ENCODE data around the gene FNDC3B.
"Not testable (repeated sequence)": the region's sequence is repeated elsewhere in the genome, so short reads cannot be mapped to it uniquely, and the experiment has no call there.

Gene FNDC3B

DNA sequence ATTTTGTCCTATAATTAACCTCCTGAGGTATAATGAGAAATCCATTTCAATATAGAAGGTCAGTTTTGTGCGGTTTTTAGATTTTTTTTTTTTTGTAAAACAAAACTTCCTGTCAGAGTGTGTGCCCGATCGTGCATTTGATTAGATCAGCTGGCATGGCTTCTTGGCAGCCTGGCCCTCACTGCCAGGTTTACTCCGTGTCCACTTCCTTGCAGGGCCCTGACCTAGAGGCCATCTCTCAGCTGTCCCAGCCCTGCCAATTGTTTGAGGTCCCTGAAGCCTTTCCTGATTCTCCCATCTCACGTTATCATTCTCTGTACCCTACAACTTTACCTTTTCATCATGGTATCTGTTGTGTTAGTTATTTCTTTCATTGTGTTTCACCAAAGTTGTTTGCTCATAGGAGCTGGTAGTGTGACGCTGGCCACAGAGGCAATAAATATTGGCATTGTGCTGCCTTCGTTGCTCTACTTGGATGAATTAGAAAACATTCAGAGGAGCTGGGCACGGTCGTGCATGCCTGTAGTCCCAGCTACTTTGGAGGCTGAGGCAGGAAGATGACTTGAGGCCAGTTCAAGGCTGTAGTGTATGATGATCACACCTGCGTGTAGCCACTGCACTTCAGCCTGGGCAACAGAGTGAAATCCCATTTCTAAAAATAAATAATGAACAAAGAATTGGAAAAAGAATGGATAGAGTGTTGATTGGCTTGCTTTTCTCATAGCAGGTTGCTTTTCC, 206.9 kb downstream of the FNDC3B start:
- no peak for DNase-seq

DNA sequence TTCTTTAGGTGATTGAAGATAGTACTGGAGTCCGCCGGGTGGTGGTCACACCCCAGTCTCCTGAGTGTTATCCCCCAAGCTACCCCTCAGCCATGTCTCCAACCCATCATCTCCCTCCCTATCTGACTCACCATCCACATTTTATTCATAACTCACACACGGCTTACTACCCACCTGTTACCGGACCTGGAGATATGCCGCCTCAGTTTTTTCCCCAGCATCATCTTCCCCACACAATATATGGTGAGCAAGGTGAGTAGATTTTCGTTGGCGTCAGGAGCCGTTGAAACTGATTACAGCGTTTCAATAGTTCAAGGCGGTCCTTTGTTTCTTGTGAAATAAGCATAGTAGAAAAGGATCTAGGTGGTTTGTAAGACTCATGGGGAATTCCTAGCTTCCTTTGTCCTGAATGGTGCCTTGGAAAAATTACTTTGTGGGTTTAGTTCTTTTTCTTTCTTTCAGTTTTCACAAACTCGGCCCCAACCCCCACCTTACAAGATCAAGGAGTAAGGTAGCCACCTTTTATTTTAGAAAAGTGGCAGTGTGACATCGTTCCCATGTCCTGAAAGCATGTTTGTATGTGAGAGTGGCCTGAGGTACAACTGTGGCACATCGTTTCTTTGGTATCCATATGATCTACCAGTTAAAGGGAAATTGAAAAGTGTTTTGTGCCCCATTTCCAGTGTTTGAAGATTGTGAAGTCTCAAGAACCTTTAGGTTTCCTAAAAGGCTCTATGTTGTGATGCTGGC, 208.3 kb downstream of the FNDC3B start:
- no peak for DNase-seq

DNA sequence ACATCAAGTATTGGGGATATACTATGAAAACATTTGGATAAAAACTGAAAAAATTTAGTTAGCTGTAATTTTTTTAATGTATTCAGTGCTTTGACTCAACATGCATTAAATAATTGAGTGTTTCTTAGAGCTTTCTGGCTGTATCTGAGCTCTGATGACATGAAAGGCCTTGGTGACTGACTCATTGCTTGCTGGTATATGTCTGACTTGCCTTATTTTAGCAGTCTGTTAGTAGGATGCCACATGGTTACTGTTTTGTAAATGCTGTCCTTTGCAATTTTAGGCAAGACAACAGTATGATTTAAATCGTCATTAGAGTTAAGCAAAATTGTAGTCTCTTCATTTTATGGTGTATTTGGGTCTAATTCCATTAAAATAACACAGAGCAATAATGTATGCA, 209.7 kb downstream of the FNDC3B start:
- DNase-seq, result no peak

DNA sequence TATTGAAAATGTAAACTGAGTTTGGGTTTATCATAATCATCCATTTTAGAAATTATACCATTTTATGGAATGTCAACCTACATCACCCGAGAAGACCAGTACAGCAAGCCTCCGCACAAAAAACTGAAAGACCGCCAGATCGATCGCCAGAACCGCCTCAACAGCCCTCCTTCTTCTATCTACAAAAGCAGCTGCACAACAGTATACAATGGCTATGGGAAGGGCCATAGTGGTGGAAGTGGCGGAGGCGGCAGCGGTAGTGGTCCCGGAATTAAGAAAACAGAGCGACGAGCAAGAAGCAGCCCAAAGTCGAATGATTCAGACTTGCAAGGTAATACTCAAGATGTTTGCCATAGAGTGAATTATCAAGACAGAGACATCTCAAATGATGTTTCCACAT, 211.8 kb downstream of the FNDC3B start:
- DNase-seq, result no peak

DNA sequence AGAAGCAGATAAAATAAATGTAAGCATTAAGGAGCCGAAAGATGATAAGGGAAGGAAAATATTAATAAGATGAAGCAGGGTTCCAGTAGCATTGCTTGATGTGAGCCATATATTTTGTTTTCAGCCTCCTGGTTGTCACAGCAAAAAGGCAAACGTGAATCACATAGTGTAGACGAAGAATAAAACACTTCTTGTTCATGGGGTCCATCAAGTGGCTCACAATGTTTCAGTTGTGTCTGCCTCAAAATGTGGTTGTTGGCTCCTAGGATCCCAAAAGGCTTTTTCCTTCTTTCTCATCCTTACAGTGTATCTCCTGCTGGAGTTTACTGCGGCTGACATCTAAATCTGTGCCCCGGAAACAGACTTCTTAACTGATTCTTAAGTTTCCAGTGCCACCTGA, 213.8 kb downstream of the FNDC3B start:
- DNase-seq, result no peak

DNA sequence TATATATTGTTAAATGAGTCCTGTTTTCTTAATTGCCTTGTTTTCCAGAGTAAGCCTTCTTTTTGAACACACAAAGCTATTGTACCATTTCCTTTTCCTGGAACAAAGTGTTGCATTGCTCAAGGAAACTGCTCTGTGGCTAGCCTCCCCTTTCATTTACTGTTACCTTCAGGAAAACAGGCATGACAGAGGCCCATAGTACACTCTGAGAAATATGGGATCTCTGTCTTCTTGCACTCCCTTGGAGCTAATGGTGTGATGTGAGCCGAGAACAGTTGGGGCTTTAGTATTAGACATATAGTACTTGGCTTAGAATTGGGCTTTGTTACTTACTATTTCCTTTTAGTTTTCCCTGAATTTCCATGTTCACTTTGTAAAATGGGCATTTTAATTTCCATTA, 215.2 kb downstream of the FNDC3B start:
- no peak for DNase-seq

DNA sequence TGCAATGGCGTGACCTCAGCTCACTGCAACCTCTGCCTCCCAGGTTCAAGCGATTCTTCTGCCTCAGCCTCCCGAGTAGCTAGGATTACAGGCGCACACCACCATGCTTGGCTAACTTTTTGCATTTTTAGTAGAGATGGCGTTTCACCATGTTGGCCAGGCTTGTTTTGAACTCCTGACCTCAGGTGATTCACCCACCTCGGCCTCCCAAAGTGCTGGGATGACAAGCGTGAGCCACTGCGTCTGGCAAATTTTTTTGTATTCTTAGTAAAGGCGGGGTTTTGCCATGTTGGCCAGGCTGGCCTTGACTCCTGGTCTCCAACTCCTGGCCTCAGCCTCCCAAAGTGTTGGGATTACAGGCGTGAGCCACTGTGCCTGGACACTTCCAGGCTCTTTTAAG, 215.9 kb downstream of the FNDC3B start:
- DNase-seq, result not testable (repeated sequence)

DNA sequence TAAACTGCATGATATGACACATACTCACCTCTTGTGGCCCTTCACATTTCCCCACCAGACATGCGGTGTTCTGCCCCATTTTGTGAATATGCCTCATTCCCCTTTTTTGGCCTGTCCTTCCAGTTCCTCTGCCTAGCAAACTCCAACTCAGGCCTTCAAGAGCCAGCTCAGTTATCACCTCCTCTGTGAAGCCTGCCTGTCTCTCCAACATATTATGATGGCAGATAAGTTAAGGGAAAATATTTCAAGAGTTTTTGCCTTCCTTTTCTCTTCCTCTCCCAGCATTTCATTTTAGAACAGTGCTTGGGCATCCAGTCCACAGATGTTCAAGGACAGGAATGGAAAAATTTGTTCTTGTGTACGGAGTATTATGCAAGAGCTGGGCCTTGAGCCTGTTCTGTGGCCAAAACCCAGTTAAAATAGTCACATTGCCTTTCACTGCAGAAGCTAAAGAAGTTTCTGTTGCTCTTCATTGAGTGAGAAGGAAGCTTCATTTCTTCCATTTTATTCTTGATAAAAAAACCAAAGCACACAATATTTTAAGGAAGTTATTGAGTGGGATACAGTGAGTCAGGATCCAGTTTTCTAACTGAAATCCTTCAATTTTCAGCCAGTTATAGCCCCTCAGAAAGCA, 216.8 kb downstream of the FNDC3B start:
- DNase-seq, result no peak

DNA sequence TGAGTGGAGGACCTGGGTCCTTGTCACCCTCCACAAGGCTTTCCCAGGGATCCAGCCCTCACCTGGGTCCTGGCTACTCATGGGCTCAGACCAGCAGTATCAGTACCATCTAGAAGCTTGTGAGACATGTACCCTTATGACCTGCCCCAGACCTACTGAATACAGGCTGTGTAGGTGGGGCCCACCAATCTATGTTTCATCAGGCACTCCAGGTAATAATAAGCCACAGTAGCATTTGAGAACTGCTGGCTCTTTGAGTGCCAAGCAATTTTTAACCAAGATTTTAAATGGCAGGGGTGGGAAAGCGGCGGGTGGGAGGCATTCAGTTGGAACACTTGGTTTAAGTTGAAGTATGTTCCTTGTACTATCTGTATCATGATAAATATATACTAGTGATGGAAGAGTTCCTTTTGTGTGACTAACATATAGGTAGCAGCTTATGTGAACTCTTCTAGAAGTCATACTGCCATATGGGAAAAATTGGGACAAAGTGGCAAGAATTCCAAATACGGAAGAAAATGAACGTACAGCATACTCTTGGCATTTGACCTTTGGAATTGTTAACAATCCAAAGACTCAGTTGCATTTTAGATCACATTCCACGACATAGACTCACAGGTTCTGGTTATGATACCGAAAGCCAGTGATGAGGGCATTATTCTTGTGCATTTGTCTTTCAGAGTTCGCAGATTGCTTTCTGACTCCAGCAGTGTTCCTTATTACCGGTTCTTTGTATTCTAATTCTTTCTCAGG, 218.4 kb downstream of the FNDC3B start:
- DNase-seq, result no peak

DNA sequence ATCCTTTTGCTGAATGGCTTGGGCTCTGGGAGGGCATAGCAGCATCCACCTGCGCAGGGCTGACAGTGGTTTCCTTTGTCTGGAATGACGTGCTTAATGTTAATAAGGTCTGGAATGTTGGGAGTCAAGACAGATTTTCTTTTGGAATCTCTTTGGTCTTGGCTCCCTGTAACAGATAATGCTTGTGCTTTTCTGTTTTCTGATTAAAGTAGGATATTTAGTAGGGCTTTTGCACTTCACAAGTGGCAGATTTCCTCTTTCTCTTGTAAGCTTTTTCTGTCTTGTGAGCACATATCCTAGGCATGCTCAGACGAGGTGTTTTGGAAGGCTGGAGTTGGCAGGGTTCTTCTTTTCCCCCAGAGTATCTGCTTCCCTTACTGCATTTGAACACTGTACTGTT, 219.2 kb downstream of the FNDC3B start:
- no peak for DNase-seq

DNA sequence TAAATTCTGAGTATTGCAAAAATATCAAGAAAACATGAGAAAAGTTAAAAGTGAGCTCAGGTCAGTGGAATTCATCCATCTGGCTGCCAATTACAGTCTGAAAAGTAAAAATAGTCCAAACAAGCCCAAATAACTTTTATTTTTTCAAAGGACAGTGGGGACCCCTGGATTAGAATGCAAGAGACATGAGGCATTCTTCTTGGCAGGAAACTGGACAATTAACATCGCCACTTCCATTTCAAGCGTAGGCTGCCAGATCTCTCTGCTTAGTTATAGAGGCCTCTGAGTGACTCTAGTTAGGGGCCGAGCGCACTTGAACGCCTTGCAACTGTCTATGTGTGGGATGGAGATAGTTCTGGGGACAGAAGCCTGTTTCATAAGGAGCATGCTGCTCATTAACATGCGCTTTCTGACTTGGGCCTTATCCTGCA, 219.7 kb downstream of the FNDC3B start:
- DNase-seq, result no peak

DNA sequence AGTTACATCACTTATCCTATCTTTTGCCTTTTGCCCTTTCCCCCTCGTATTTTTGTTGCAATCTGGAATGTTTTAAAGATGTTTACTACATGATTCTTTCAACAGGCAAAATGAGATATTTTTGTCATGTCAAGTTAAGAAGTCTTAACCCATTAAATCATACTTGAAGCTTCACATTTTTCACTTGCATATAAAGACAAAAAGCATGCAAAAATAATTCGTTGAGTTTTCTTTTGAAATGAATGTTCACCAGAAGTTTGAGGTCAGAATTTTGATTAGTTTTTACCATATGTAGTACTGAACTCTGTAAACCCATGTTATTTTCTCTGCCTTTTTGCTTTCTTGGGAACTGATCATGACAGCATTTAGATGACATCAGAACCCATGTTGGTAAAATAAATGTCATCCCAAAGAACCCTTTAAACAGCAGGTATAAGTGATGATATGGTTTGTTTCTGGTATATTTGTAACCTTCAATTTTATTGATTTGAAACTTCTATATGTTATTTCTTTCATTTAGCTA, 220.4 kb downstream of the FNDC3B start:
- DNase-seq, result no peak

DNA sequence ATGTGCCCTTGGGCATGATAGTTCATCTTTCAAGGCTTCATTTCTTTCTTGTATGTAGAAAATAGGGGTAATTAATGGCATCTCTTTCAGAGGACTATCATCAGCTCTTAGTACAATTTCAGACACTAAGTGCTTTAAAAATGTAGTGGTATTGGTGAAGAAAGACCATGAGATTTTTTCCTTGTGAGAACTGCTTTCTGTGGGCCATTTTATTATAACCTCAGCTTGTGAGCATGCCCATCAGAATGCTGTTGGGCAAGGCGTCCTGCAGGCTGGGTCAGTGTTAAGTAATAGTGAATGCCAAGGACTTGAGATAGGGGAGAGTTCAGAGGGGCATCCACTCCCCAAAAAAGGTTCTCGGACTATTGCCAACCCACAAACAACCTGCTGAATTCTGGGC, 221.0 kb downstream of the FNDC3B start:
- no peak for DNase-seq

DNA sequence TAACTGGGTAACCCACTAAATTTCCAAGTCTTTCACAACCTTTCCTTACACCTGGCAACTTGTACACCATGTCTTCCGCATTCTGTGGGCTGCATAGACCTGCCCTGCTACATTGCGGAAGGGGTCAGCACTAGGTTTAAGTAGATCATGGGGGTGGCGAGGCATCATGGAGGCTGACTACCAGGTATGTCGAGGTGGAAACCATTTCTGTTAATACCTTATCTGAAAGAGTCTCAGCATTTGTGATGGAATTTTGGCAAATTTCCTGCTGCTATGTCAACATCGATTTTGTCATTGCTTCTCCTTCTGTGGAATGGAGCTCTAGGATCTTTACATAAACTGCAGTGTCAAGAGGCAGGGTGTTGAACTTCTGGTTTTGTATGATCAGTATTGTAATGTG, 221.7 kb downstream of the FNDC3B start:
- DNase-seq, result no peak

DNA sequence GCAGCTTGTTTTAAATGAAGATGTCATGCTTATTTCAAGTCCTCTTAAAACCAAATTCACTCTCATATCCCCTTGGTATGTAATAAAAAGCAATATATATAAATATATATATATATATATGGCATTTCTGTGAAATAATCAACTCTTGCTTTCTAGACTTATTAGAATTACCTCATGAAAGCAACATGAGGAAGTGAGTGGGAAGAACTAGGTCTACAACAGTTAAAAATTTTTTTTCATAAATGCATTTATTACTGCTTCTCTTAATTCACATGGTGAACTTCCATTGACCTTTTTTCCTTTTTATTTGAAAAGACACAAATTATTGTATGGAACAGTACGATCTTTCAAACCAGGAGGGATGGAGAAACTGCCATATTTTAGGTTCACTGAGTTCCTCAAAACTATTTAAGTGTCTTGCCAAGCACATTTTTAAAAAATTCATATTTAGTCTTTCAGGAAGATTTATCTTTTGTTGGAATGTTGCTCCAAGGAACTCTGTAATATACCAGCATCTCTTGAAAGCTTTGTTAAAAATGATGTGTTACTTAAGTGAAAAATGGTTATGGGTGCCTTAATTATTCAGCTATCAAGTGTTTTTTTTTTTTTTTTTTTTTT, 223.7 kb downstream of the FNDC3B start:
- no peak for DNase-seq

DNA sequence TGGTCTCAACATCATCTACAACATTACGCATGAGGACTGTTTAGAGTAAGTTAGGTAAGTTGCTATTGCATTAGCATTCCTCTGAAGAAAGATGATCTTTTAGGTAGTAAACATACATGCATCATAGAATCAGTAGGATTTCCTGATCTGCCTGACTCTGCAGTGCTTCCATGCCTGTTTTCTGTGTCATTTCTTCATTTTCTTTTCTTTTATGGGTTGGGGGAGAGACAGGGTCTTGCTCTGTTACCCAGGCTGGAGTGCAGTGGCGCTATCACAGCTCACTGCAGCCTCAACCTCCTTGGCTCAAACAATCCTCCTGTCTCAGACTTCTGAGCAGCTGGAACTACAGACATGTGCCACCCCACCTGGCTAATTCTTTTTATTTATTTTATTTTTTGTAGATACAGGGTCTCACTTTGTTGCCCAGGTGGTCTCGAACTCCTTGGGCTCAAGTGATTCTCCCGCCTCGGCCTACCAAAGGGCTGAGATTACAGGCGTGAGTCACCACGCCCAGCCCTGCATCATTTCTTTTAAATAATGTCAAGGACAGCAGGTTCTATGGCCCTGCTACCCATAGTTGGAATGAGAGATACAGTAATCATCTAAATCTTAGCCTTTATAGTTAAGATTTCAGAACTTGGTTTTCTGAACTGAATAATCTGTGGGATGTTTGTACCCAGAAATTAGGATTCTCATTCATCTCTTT, 224.6 kb downstream of the FNDC3B start:
- DNase-seq, result no peak

DNA sequence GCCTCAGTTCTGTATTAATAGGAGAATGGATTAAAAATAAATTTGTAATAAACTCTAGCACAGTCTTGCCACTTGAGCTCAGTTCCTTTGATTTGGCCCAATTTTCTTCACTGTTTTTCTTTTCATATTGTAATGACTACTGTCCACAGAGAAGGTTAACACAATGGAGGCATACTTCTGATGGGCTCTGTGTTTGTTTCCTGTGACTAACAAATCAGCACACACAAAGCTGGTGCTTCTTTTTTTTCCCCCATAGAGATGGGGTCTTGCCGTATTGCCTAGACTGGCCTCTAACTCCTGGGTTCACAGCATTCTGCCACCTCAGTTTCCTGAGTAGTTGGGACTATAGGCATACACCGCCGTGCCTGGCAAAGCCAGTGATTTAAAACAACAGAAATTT, 226.7 kb downstream of the FNDC3B start:
- no peak for DNase-seq

DNA sequence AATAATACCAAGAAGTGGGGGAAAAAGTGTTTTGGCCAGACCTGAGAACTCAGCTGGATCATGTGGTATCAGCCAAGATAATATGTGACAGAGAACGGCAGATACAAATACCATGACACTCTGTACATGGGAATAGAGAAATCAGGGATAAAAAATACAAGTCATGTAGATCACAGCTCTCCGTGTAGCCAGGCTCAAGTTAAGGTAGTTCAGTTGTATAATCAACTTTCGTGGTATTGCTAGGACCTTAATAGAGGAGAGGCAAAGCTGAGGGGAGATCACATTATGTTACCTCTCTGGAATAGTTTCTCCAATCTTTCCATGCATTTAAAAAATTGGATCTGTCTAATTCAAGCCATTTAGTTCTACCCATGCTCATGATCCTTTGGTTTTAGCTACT, 229.0 kb downstream of the FNDC3B start:
- no peak for DNase-seq

DNA sequence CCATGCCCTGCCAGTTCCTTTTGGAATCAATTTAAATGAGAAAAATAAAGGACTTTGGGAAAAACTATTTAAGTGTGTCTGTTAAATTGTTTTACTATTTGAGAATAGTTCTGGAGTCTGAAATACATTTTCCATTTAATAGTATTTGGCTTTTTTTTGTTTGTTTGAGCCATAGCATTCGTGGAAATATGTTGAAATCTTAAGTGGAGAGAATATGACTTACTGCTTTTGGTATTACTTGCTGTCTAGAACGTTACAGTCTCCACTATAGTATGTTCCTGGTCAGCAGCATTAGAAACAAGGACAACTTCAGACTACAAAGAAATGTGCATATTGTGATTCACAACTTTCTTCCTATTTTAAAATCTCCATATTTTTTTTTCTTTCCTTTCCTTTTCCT, 229.5 kb downstream of the FNDC3B start:
- no peak for DNase-seq

DNA sequence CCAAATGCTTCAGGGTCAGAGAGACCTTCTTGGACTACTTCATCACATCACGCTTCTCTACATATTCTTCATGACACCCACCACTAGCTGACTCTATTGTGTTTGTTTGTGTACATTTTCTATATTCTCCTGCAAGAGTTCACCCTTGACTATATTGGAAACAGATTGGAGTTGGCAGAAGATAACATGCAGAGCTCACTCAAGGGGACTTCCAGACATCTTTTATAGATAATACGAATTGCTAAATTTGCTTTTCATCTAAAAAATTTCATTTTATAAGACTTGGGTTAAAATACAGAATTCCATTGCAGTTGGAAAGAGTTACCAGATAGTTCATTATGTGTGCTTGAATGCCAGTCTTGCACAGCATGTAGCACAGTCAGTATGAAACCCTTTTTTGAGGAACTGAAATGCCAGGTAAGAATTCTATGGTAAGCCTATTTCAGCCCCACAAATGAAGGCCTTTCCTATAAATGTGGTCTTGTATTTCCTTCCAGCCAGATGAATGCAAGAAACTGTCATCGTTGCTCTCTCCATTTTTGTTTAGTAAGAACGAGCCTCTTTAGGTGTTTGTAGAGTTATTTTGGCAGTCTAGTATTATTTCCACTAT, 231.3 kb downstream of the FNDC3B start:
- DNase-seq, result no peak

DNA sequence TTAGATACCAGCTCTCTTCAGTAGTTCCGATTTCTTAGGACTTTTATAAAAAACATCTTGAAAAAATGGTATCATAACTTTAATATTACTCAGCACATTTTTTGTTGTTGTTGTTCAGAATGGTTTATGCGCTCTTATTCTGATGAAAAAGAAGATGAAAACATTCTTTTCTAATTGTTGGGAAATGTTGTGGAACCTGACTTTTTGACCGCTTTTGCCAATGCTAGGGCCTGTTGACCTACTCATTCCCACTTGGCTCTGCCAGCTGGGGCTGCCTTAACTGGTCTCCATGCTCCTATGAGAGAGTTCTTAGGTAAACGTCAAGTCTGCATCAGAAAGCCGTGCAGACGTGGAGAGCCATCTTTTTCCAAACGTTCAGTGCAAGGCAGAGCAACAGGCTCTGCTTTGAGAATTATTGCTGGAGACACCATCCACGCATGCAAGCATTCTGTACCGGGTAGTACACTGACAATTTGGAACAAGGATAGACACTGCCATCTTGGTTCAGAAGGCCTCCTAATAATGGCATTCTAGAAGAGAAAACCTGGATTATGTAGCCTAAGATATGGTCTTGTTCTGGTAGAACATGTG, 232.1 kb downstream of the FNDC3B start:
- no peak for DNase-seq

All from NCI-H1092 treated with DMSO at 0.1 percent for 48 hours (cell line).